Raji (cell line): Measurements from ENCODE around the gene PIGH.

Experiments used
- POLR2A ChIP-seq: IDR thresholded peaks from 2 replicates; pipeline ENCODE4 v1.6.1; 2011; ENCODE audit warnings: low read depth, low read length, control low read depth; ENCODE audit not compliant: insufficient read depth

The PIGH gene

DNA sequence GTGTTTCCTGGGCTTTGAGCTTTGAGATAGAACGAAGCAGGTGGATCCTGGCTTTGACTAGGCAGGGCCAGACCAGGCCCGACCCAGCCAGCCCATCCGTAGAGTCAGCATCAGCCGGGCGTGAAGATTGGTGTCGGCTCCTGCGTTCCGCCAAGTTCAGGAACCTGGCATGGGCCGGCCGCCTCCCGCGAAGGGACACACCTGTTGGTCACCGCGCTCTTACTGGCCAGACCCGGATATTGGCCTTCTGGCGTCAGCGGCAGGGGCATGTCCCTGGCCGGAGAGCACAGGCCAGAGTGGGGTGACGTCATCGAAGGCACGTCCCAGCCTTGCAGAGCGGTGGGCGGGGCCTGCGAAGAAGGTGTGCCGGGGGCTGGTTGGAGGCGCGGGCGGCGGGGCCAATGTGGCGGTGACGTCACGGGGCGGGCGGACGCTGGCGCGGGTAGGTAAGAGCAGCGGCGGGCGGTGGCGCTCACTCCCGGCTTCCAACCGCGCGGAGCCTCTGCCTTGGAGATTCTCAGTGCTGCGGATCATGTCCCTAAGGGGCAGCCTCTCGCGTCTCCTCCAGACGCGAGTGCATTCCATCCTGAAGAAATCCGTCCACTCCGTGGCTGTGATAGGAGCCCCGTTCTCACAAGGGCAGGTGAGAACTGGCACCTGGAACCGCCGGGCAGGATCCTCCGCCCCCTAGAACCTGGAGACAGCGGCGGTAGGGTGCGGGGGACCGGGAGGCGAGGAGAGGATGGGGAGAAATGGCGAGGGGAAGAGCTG is 19.6 kb upstream of the PIGH start, which contains the start of gene ARG2:
TSS of gene ARG2 (plus strand) at position 475 of the 771 bp plus-strand sequence. CDS start at position 533, 58 bp downstream.
- TF ChIP-seq POLR2A: peak; percentile 79

DNA sequence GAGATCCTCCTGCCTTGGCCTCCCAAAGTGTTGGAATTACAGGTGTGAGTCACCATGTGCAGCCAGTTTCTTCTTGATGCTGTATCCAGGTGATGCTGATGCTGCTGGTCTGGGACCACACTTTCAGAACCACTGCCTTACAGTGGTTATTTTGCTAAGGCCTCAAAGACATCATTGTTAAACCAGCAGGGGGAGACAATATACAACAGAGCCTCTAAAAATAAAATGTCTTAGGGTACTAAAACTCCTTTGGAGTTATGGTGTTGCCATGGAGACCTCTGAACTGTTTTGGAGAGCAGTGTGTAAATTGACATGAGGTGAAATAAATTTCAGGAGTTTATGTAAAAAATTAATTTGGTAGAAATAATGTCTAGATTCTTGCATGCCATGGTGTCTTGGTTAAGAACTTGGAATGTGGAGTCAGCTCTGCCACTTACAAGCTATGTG is 18.6 kb upstream of the PIGH start:
- no peak for TF ChIP-seq POLR2A

DNA sequence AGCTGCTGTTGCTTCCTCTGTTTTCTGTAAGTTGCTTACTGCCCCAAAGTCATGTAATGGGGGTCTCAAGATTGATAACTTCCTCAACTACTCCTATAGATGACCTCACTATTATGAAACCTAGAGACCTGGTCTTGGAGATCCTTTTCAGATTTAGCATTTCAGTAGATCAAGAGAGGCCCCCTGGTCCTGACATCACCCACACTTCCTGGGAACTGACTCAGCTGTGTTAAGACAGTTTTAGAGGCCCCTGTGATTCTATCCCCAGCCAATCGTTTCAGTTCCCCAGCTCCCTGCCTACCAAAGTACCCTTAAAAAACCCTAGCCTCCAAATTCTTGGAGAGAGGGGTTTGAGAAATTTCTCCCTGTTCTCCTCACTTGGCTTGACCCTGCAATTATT is 10.4 kb upstream of the PIGH start:
- TF ChIP-seq POLR2A: no peak

DNA sequence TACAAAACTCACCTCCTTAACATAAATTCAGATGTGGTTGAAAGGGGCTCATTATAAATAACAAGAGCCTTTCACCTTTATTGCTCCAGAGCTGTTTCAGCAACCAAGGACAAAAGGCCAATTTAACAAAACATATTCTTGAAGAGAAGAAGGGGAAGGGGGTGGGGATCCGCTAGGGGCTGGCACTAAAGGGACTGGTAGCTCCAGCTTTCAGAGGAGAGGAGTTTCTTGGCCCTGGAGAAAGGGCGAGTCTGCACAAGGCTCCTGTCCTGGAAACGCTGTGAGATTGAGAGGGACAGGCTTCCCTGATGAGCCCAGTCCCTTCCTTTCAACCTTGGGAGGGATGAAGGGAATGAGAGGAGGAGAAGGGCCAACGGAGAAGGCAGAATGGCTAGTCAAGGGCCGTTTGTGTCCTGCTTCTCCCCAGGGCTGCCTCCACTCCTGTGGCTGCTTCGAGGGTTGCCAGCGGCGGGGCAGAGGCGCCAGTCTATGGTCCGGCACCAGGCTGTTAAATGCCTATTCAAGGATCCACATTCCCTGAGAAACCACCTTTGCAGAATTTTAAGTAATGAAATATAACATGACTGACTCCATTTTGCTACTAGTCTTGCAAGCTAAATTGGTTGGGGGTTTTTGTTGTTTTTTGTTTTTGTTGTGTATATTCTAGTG is 9.7 kb upstream of the PIGH start:
- no peak for TF ChIP-seq POLR2A

DNA sequence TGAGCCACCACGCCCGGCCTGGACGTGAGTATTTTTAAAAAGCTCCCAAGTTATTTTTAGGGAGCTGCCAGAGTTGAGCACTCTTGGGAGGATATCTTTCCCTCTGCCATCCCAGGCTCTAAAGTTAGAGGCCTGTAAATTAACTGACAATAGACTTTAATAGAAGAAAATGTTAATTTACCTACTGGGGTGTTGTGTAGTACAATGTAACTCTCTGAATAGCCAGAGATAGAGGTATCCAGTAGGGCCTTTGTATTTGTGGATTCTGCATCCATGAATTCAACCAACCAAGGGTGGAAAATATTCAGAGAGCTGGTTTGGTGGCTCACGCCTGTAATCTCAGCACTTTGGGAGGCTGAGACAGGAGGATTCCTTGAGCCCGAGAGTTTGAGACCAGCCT is 7.6 kb upstream of the PIGH start:
- TF ChIP-seq POLR2A: no peak

DNA sequence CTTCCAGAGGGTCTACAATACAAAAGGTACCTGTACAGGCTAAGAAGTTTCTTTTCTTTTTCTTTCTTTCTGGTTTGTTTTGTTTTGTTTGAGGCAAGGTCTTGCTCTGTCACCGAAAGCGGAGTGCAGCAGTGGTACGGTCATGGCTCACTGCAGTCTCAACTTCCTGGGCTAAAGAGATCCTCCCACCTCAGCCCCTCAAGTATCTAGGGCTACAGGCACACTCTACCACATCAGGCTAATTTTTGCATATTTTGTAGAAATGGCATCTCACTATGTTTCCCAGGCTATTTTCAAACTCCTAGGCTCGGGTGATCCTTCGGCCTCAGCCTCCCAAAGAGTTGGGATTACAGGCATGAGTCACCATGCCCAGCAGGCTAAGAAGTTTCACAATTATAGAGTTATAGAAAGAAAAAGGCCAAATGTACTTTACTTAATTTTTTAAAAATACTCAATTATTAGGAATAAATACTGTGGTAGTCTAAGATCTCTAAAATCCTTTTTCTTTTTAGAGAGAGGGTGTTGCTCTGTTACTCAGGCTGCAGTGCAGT is 3.0 kb upstream of the PIGH start:
- no peak for TF ChIP-seq POLR2A

DNA sequence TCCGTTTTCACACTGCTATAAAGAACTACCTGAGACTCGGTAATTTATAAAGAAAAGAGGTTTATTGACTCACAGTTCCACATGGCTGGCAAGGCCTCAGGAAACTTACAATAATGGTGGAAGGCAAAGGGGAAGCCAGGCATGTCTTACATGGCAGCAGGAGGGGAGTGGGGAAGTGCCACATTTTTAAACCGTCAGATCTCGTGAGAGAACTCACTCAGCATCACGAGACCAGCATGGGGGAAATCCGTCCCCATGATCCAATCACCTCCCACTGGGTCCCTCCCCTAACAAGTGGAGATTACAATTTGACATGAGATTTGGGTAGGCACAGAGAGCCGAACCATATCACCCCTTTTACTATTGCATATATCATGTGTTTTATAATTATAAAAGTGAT is 2.0 kb upstream of the PIGH start:
- TF ChIP-seq POLR2A: no peak

DNA sequence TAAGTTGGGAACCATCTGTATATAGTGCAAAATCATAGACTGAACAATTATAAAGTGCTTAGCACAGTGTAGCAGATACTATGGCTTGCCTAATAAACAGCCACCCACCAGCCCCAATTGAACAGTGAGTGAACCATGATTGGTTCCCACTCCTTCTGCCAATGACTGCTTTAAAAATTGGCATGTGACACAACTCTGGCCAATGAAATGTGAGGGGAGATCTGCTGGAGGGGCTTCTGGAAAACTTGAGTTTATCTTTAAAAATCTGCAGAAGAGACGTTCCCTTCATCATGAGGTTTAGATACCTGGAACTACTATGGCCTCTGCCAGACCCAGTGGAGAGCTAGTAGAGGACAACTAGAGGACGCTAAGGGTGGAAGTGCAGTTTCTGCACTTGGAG is 4.7 kb downstream of the PIGH start:
- TF ChIP-seq POLR2A: no peak

DNA sequence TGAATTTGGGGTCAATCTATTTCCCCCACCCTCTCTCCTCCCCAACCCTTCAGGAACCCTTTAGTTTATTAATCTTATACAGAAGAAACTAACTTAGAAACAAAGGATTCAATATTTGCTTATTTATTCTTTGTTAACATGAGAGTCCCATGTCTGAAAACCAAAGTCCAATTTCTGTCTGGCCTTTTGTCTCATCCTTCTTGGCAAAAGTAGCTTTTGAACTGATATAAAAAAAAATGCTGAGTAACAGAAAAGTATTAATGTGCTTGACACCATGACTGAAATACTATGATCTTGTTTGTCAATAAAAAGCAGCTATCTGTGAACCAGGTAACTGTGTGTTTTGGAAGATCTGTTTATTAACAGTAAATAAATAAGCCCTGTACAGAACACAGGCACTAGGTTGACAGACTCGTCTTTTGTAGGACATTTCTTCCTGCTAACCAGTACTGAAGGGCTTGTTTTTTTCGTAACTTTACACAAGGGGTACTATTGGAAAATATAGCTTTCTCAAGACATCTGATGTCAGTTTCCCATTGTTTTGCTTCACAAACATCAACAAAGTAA is 10.8 kb downstream of the PIGH start:
- no peak for TF ChIP-seq POLR2A

DNA sequence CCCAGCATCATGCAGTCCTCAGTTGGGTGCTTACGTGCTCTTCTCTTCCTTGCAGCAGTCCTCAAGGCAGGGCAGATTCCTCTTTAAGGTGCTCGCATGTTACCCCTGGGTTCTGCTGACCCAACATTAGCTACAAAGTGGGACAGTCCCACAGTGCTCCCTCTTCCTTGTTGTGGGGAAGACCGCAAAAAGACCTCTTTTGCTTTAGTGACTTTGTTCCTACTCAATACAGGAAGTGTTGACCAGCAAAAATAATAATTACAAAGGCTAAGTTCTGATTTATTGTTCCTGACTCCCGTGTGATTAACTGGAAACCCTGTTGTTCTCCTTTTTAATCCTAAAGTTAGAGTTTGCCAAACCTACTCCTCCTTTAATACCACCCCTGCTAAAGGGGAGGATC is 13.7 kb downstream of the PIGH start:
- no peak for TF ChIP-seq POLR2A

DNA sequence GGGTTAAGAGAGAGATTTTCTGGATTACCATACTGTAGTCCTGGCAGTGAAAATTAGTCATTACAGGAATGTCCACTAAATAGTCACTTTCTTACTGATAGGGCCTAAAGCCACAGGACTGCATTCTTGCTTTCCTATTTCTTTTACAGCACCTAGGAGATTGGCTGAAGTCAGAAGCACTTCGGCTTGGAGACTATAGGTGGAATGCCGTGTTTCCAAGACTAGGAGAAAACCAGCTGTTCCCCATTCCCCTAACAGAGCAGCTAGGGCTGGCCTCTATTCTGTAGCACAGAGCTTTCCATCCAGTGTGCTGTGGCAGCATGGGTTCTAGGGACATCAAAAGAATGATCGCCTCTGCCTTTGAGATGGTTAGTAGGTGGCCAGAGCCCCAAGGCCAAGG is 15.1 kb downstream of the PIGH start:
- no peak for TF ChIP-seq POLR2A

DNA sequence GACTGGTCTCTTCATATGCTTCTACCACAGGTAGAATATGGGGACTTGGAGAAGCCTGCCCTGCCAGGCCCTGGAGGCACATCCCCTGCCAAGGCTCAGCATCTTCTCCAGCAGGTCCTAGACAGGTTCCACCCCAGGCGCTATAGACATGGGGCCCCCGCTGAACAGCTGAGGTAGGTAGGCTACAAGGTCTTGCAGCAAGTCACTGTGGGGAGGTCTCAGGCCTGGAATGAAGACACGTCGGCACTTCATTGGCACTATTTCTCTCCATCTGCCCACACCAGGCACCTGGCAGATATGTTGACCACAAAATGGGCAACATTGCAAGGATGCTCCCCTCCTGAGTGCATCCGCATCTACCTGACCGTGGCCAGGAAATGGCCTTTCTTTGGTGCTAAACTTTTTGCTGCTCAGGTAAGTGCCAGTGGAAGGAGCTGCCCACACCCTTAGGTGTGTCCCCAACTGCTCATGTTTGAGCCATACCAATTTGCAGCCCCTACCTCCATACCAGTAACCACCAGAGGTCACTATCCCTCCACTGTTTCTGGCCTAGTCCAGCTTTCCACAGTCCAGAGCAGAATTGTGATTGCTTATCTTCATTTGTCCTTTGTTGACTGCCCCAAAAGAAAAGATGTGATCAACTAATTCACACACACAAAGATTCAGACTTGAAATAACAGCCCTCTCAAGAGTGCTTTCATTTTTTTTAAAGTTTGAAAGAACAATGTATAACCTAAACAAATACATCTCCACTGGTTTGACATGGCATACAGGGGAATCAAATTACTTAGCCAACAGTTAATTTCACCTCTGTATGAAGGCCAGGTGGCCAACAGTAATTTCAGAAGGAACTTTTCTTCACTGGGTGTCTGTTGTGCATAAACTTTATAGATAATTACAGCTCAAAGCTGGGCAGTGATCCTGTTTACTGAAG is 16.1 kb downstream of the PIGH start:
- TF ChIP-seq POLR2A: no peak

DNA sequence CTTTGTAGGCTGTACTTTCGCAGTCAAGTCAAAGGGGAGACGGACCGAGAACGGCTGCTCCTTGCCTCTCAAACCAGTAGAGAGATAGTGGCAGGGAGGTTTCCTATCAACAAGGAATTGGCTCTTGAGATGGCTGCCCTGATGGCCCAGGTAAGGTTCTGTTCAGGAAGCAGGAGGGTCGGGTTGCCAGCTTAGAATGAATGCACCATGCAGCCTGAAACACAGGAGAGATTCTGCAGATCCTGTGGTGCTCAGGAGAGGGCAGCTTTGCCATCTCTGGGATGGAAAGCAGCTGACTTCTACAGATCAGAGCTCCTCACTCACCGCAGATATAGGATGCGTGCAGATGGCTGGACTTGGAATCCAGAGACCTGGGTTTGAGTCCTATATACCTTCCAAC is 18.0 kb downstream of the PIGH start:
- no peak for TF ChIP-seq POLR2A

DNA sequence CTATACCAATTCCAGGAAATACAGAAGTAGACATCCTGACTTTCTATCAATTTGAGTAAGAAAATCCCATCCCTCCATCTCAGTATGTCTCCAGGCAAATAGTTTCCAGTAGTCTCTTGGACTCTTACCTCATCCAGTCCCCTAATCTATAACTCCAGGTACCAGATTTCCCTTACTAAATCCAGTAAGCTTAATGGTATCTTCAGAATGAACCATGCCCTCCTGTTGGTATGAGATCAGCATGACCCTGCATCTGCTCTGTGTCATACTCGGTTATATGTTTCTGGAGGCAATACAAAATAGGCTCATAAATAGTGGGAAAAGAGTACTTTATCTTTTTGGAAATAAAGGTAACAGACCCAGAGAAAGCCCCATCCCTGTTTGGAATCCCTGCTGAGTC is 18.4 kb downstream of the PIGH start:
- TF ChIP-seq POLR2A: no peak
